Measurements from ENCODE around the gene COL4A5.

COL4A5 gene

DNA sequence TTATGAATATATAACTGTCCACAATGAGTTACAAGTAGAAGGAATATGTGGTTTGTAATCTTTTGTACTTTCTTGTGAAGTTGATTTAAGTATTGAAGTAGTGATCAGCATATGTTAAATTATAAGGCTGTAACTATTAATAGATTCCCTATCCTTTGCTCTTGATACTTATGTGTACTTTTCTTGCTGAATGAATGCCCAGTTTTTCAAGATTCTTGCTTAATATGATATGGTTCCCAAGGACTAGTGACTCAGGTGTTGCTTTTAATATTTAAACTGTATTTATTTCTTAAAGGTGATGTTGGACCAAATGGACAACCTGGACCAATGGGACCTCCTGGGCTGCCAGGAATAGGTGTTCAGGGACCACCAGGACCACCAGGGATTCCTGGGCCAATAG lies 175.0 kb downstream of the COL4A5 start:
- TF ChIP-seq CTCF (conservative IDR thresholded peaks at IDR 0.05; ENCODE audit: low read length) = no peak
- DNase-seq (ENCODE audit: low read depth) = no peak
- no peak overlapping the region for H3K4me3 ChIP-seq (ENCODE audit: low read length)

GRCh38 chrX:108640817-108641216 lies 201.2 kb downstream of the COL4A5 start:
- no peak overlapping the region for H3K4me3 ChIP-seq (ENCODE audit: low read length)
- DNase-seq (ENCODE audit: low read depth) = no peak
- no peak for TF ChIP-seq CTCF (conservative IDR thresholded peaks at IDR 0.05; ENCODE audit: low read length)

DNA sequence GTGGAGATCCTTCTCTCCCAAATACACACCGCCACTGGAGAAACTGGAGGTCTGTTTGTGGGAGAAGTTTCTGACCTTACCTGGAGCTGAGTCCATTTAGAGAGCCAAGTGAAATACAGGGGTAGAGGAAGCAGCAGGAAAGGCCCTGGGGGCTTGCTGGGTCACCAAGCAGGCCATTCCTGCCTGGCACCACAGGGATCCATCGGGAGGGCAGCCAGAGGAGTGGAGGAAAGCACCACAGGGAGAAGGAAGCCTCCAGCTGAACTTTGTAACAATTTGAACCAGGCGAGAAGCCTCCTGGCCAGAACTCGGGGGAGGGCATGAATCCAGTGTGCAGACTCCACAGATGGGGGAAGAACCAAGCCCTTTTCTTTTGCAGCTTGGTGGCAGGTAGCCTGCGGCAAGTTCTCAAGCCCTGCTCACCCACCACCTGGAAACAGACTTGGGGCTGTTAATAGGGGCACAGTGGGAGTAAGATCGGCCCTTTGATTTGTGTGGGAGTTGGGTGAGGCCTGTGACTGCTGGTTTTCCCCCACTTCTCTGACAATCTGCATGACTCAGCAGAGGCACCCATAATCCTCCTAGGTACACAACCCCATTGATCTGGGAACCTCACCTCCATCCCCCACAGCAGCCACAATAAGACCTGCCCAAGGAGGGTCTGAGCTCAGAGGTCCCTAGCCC lies 202.1 kb downstream of the COL4A5 start:
- DNase-seq (ENCODE audit: low read depth) = no peak
- no peak for TF ChIP-seq CTCF (conservative IDR thresholded peaks at IDR 0.05; ENCODE audit: low read length)
- H3K4me3 ChIP-seq (ENCODE audit: low read length) = no peak overlapping the region

DNA sequence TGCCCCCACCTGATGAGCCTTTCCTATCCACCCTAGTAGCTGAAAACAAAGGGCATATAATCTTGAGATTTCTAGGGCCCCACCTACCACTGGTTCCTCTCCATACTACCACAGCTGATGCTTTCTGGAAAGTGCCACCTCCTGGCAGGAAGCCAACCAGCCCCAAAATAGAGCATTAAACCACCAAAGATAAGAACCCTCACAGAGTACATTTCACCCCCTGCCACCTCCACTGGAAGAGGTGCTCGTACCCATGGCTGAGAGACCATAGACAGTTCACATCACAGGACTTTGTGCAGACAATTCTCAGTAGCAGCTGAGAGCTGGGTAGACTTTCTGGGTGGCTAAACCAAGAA lies 202.6 kb downstream of the COL4A5 start:
- no peak overlapping the region for H3K4me3 ChIP-seq (ENCODE audit: low read length)
- no peak for TF ChIP-seq CTCF (conservative IDR thresholded peaks at IDR 0.05; ENCODE audit: low read length)
- no peak for DNase-seq (ENCODE audit: low read depth)

DNA sequence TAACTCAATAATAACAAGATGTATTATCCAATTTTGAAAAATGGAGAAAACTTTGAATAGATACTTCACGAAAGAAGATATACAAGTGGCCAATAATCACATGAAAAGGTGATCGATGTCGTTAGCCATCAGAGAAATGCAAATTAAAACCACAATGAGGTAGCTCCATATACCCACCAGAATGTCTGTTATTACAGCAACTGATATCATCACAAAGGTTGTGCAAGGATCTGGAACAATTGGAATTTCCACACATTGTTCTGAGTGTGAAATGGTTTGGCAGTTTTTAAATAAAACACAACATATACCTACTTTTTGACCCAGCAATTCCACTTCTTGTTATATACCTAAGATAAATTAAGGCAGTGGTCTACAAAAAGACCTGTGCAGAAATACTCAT lies 225.1 kb downstream of the COL4A5 start:
- no peak for DNase-seq (ENCODE audit: low read depth)
- no peak overlapping the region for H3K4me3 ChIP-seq (ENCODE audit: low read length)
- no peak for TF ChIP-seq CTCF (conservative IDR thresholded peaks at IDR 0.05; ENCODE audit: low read length)

- H3K4me3 ChIP-seq (ENCODE audit: low read length) = no peak overlapping the region
- no peak for TF ChIP-seq CTCF (conservative IDR thresholded peaks at IDR 0.05; ENCODE audit: low read length)
- DNase-seq (ENCODE audit: low read depth) = no peak
These were observed 226.5 kb downstream of the COL4A5 start for GRCh38 chrX:108666101-108666500.

DNA sequence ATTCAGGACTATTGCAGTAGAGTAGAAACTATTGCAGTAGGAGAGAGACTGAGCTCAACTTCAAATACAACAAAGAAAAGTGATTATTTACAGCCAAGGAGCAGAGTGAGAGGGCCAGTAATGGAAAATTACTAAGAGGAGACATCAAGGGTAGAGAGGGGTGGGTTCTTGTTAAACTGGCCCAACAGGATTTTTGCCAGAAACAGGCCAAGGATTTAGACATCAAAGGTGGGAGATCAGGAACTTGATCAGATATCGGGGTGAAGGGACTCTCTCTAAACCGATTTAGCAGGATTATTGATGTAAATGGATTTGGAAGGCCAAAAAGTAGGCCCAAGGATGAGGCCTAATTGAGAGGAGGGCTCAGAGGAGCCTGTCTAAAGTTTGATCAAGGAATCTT lies 231.9 kb downstream of the COL4A5 start:
- H3K4me3 ChIP-seq (ENCODE audit: low read length) = no peak overlapping the region
- no peak for DNase-seq (ENCODE audit: low read depth)
- TF ChIP-seq CTCF (conservative IDR thresholded peaks at IDR 0.05; ENCODE audit: low read length) = no peak
